Measurements from ENCODE around the gene EIF4G3. TPM values are rescaled to one million over a fixed set of nuclear protein-coding genes. Genes with fewer than 3 reads are reported as not detected.
A peak's percentile ranks its signal among the peaks of the same experiment; 100 is the strongest.

EIF4G3 gene
- total and polyA plus RNA-seq, 7 donors: 11.3 to 58.1 (median 39.5) TPM

DNA sequence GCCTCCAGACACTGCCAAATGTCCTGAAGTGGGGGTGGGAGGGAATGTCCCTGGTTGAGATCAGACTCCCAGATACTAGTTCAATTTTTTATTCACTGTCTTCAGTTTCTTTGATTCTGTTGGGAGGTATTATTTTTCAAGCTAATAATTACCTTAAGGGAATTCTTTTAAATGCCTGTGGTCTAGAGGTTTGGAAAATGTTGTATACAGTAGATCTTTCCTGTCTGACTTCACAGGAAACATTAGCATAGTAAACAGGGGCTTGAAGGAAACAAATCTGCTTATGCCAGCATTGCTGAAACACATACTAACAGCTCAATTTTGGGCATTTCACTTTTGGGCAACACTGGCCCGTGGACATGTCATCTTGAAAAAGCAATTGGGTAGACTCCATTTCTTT lies 305.3 kb downstream of the EIF4G3 start:
- Histone ChIP-seq H3K27me3 (ENCODE audit: insufficient read depth in 3 of 3, low read length in 2 of 3) (no peaks in the 10 kb centered on the region), H3K4me3 (no peak overlapping the region), H3K27ac (no peak overlapping the region), H3K36me3 (ENCODE audit: insufficient read depth in 1 of 2, low read depth in 1 of 2) (peaks cover 0 to 22% of the 10 kb centered on the region in 2 donors), H3K4me1 (no peaks in the 10 kb centered on the region), H3K9me3 (no peaks in the 10 kb centered on the region)
- DNase-seq: no peak
- intact Hi-C loops (cut with DNase I): no loop called here
- TF ChIP-seq, protein P1, sequence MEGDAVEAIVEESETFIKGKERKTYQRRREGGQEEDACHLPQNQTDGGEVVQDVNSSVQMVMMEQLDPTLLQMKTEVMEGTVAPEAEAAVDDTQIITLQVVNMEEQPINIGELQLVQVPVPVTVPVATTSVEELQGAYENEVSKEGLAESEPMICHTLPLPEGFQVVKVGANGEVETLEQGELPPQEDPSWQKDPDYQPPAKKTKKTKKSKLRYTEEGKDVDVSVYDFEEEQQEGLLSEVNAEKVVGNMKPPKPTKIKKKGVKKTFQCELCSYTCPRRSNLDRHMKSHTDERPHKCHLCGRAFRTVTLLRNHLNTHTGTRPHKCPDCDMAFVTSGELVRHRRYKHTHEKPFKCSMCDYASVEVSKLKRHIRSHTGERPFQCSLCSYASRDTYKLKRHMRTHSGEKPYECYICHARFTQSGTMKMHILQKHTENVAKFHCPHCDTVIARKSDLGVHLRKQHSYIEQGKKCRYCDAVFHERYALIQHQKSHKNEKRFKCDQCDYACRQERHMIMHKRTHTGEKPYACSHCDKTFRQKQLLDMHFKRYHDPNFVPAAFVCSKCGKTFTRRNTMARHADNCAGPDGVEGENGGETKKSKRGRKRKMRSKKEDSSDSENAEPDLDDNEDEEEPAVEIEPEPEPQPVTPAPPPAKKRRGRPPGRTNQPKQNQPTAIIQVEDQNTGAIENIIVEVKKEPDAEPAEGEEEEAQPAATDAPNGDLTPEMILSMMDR (IDR thresholded peaks at IDR 0.05): no peak
- ATAC-seq: no peak
- WGBS, 3 donors: 0 to 38% (median 37%) methylated on average over 1 of the region's 1 CpG

DNA sequence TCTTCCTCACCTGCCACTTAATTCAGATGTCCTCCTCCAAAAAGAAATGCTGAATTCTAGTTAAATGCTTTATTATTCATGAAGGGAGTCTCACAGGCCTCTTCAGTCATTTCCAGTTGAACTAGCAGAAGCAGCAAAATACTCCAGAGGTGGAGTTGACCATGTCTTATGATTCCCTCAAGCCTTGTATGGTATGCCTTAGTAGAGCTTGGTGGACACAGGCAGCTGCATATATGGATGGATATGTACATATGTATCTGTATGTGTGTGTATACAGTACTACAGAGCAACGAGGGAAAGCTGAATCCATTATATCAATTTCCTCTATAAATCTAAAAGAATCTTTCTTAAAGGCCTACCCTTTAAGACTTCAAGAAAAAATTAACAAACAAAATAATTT lies 306.0 kb downstream of the EIF4G3 start:
- 73 to 89% (median 74%) methylated on average over 1 of the region's 1 CpG for WGBS, 3 donors
- H3K4me1 ChIP-seq: no peaks in the 10 kb centered on the region
- ATAC-seq: no peak
- H3K27me3 ChIP-seq (ENCODE audit: insufficient read depth in 3 of 3, low read length in 2 of 3): no peaks in the 10 kb centered on the region
- TF ChIP-seq, protein P1 (IDR thresholded peaks at IDR 0.05): no peak
- no peak for DNase-seq
- intact Hi-C loops (cut with DNase I): no loop called here
- no peak overlapping the region for H3K27ac ChIP-seq
- H3K4me3 ChIP-seq: no peak overlapping the region
- H3K9me3 ChIP-seq: no peaks in the 10 kb centered on the region
- peaks cover 0 to 24% of the 10 kb centered on the region in 2 donors for H3K36me3 ChIP-seq (ENCODE audit: insufficient read depth in 1 of 2, low read depth in 1 of 2)

DNA sequence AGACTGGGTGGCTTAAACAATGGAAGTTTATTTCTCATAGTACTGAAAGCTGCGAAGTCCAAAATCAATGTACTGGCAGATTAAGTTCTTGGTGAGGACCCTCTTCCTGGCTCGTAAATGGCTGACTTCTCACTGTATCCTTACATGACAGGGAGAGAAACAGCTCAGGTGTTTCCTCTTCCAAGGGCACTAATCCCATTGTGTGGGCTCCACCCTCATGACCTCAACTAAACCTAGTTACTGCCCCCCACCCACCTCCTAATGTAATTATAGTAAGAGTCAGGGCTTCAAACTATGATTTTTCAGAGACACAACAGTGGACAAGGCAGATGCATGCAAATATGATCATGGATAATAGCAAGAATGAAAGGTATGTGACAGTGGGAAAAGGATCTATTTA lies 308.4 kb downstream of the EIF4G3 start:
- ATAC-seq (no peak), DNase-seq (no peak)
- TF ChIP-seq, protein P1 (IDR thresholded peaks at IDR 0.05): no peak
- H3K27me3 ChIP-seq (ENCODE audit: insufficient read depth in 3 of 3, low read length in 2 of 3): no peaks in the 10 kb centered on the region
- intact Hi-C loops (cut with DNase I): no loop called here
- peaks cover 3 to 27% of the 10 kb centered on the region in 2 donors for H3K36me3 ChIP-seq (ENCODE audit: insufficient read depth in 1 of 2, low read depth in 1 of 2)
- no peaks in the 10 kb centered on the region for H3K9me3 ChIP-seq
- H3K4me3 ChIP-seq: no peak overlapping the region
- no peaks in the 10 kb centered on the region for H3K4me1 ChIP-seq
- WGBS, 3 donors: 93 to 95% (median 94%) methylated on average over 2 of the region's 2 CpGs
- H3K27ac ChIP-seq: no peak overlapping the region

DNA sequence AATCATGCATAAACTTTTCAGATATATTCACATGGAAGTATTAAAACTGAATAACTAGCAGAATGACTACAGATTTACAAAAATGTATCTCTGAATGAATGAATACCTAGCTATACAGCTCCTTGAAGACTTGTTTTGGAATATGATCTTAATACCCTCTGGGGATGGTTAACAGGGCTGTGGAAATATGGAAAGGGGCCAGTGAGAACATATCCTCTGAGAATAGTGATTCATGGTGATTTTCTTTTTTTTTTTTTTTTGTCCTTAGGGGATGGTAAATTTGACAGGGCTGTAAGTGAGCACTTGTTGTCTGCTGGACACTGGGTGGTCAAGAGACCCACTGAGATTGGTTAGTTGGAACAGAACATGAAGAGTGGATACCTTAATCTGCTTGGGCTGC lies 308.9 kb downstream of the EIF4G3 start:
- Histone ChIP-seq H3K4me3 (no peak overlapping the region), H3K4me1 (no peaks in the 10 kb centered on the region), H3K27ac (no peak overlapping the region), H3K36me3 (ENCODE audit: insufficient read depth in 1 of 2, low read depth in 1 of 2) (peaks cover 3 to 30% of the 10 kb centered on the region in 2 donors), H3K27me3 (ENCODE audit: insufficient read depth in 3 of 3, low read length in 2 of 3) (no peaks in the 10 kb centered on the region), H3K9me3 (no peaks in the 10 kb centered on the region)
- intact Hi-C loops (cut with DNase I): no loop called here
- no peak for DNase-seq
- TF ChIP-seq, protein P1 (IDR thresholded peaks at IDR 0.05): no peak
- peak in 1 of 4 donors; percentile 66 for ATAC-seq

DNA sequence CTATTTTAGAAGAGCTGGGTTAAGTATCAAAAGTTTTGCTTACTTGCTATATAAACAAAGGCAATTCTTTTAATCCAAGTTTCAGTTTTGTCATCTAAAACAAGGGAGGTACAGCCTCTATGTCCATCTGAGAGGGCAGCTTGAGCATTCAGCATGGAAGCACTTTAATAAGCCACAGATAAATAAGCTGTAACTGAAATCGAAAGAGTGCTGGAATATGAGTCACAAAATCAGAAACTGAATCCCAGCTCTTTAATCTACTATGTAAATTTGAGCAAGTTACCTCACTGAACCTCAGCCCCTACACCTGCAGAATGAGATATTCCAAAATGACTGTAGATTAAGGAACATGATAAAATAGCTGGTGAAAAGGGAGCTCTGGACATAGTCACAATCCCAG lies 309.6 kb downstream of the EIF4G3 start:
- intact Hi-C loops (cut with DNase I): no loop called here
- Histone ChIP-seq H3K36me3 (ENCODE audit: insufficient read depth in 1 of 2, low read depth in 1 of 2) (peaks cover 3 to 38% of the 10 kb centered on the region in 2 donors), H3K27me3 (ENCODE audit: insufficient read depth in 3 of 3, low read length in 2 of 3) (no peaks in the 10 kb centered on the region), H3K4me1 (no peaks in the 10 kb centered on the region), H3K4me3 (no peak overlapping the region), H3K9me3 (no peaks in the 10 kb centered on the region), H3K27ac (no peak overlapping the region)
- WGBS, 3 donors: 81 to 89% (median 87%) methylated on average over 1 of the region's 1 CpG
- ATAC-seq: no peak
- TF ChIP-seq, protein P1 (IDR thresholded peaks at IDR 0.05): no peak
- no peak for DNase-seq
